GM12801 (cell line): ENCODE data around the gene HBA1.

ENCODE experiments used
- TF ChIP-seq, protein P1 (sequence below): IDR thresholded peaks from one replicate; pipeline ENCODE4 v1.5.1; 2011; ENCODE audit warnings: control low read depth; ENCODE audit not compliant: insufficient read length; ENCODE audit errors: extremely low read depth

Gene HBA1

GRCh38 chr16:189604-190186 lies 13.2 kb downstream of the HBA1 start:
- TF ChIP-seq, protein P1, sequence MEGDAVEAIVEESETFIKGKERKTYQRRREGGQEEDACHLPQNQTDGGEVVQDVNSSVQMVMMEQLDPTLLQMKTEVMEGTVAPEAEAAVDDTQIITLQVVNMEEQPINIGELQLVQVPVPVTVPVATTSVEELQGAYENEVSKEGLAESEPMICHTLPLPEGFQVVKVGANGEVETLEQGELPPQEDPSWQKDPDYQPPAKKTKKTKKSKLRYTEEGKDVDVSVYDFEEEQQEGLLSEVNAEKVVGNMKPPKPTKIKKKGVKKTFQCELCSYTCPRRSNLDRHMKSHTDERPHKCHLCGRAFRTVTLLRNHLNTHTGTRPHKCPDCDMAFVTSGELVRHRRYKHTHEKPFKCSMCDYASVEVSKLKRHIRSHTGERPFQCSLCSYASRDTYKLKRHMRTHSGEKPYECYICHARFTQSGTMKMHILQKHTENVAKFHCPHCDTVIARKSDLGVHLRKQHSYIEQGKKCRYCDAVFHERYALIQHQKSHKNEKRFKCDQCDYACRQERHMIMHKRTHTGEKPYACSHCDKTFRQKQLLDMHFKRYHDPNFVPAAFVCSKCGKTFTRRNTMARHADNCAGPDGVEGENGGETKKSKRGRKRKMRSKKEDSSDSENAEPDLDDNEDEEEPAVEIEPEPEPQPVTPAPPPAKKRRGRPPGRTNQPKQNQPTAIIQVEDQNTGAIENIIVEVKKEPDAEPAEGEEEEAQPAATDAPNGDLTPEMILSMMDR: no peak

DNA sequence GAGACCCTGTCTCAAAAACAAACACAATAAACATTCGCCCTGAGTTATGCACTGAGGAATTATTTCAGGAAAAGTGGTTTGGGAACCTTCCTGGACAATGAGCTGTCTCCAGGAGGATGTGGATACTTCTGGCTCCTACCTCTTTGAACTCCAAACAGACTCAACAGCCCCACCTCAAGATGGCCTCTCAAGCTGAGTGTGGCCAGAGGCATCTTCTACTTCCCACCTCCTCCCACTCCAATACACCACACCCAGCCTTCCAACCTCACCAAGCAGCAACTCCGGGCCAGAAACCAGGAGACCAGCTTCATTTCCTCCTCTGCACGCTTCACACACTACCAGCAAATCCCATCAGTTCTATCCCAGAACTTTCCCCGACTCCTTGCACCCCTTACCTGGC lies 15.4 kb downstream of the HBA1 start:
- TF ChIP-seq, protein P1: no peak

GRCh38 chr16:192686-193085 lies 16.2 kb downstream of the HBA1 start:
- TF ChIP-seq, protein P1: no peak

GRCh38 chr16:193441-193840 lies 17.0 kb downstream of the HBA1 start:
- TF ChIP-seq, protein P1: no peak

DNA sequence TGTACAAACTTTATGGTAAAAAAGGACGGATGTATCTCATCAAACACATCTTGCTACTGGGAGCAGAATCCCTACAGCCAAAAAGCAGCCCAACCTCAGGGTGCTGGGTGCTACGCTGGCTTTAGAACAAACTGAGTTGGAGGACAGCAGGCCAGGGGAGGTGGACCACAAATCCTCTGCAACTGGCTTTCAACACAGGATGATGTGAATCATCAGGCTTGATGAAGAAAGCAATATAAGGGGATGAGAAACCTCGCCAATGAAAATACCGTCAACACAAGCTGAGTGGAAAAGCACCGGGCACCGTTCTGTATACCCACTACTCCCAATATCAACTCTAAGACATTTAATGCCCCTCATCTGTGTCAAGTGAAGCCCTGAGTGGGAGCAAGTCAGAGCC lies 18.0 kb downstream of the HBA1 start:
- TF ChIP-seq, protein P1: no peak

- TF ChIP-seq, protein P1: no peak
These were observed 23.9 kb downstream of the HBA1 start for GRCh38 chr16:200388-200787.

- TF ChIP-seq, protein P1: no peak
These were observed 26.8 kb downstream of the HBA1 start for GRCh38 chr16:203246-203645.

DNA sequence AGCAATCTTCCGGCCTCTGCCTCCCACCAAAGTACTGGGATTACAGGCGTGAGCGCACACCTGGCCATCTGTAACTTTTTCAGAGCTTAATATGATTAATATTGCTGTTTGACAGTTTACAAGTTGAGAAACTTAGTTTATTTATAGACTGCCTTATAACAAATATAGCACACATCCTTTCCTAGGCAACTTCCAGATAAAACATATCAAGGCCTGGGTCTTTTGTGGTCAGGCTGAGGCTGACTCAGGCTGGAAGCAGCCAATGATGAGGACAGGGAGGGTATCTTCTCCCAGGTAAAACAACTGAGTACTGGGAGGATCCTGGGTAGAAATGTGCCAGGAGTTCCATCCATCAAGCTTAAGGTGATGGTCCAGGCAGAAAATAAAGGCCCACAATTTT lies 36.5 kb downstream of the HBA1 start:
- TF ChIP-seq, protein P1: no peak
